ENCODE measurements around the gene TCEANC2.

TCEANC2 gene

GRCh38 chr1:54095546-54096226 is 42.3 kb downstream of the TCEANC2 start:
- H3K27ac ChIP-seq: peak overlapping the region; percentile 30
- H3K9me3 ChIP-seq: no peaks in the 10 kb centered on the region
- no peaks in the 10 kb centered on the region for H3K27me3 ChIP-seq
- TF ChIP-seq, protein P1, sequence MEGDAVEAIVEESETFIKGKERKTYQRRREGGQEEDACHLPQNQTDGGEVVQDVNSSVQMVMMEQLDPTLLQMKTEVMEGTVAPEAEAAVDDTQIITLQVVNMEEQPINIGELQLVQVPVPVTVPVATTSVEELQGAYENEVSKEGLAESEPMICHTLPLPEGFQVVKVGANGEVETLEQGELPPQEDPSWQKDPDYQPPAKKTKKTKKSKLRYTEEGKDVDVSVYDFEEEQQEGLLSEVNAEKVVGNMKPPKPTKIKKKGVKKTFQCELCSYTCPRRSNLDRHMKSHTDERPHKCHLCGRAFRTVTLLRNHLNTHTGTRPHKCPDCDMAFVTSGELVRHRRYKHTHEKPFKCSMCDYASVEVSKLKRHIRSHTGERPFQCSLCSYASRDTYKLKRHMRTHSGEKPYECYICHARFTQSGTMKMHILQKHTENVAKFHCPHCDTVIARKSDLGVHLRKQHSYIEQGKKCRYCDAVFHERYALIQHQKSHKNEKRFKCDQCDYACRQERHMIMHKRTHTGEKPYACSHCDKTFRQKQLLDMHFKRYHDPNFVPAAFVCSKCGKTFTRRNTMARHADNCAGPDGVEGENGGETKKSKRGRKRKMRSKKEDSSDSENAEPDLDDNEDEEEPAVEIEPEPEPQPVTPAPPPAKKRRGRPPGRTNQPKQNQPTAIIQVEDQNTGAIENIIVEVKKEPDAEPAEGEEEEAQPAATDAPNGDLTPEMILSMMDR (IDR thresholded peaks at IDR 0.05): no peak
- H3K36me3 ChIP-seq: peaks cover 25% of the 10 kb centered on the region
- peaks cover 16 to 32% of the 10 kb centered on the region in 2 experiments for H3K4me1 ChIP-seq (ENCODE audit: control insufficient read depth in 1 of 2, insufficient read depth in 1 of 2, low read depth in 1 of 2, low read length in 1 of 2)
- H3K4me3 ChIP-seq (ENCODE audit: low read depth in 1 of 2, low read length in 1 of 2): no peak overlapping the region

- Histone ChIP-seq H3K9me3 (no peaks in the 10 kb centered on the region), H3K27ac (peak overlapping the region; percentile 30), H3K36me3 (peaks cover 27% of the 10 kb centered on the region), H3K4me1 (ENCODE audit: control insufficient read depth in 1 of 2, insufficient read depth in 1 of 2, low read depth in 1 of 2, low read length in 1 of 2) (peaks cover 15 to 28% of the 10 kb centered on the region in 2 experiments), H3K4me3 (ENCODE audit: low read depth in 1 of 2, low read length in 1 of 2) (no peak overlapping the region), H3K27me3 (no peaks in the 10 kb centered on the region)
- TF ChIP-seq, protein P1 (IDR thresholded peaks at IDR 0.05): no peak
These were observed 42.9 kb downstream of the TCEANC2 start for GRCh38 chr1:54096227-54096876.

- H3K27ac ChIP-seq: no peak overlapping the region
- H3K9me3 ChIP-seq: no peaks in the 10 kb centered on the region
- H3K27me3 ChIP-seq: no peaks in the 10 kb centered on the region
- H3K4me1 ChIP-seq (ENCODE audit: control insufficient read depth in 1 of 2, insufficient read depth in 1 of 2, low read depth in 1 of 2, low read length in 1 of 2): peaks cover 10 to 23% of the 10 kb centered on the region in 2 experiments
- TF ChIP-seq, protein P1 (IDR thresholded peaks at IDR 0.05): no peak
- H3K36me3 ChIP-seq: peaks cover 32% of the 10 kb centered on the region
- H3K4me3 ChIP-seq (ENCODE audit: low read depth in 1 of 2, low read length in 1 of 2): no peak overlapping the region
These were observed 43.5 kb downstream of the TCEANC2 start for GRCh38 chr1:54096877-54097240.

DNA sequence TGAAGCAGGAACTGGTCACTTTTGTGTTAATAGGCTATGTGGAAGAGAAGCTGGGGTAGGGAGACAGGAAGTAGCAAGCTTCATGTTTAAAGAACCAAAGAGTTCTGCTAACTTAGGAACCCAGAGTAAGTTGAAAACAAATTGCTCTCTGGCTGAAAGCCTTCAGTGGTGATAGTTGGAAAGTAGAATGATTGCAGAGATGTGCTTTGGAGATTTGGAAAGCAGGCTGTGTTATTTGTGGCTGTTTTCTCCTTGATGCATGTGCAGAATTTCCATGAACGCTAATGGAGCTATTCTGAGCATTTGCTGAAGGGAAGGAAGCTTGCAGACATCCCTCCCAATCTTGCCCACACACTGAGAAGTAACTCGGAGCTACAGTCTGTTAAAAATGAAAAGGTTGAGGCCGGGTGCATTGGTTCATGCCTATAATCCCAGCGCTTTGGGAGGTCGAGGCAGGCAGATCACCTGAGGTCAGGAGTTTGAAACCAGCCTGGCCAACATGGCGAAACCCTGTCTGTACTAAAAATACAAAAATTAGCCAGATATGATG is 45.7 kb downstream of the TCEANC2 start:
- H3K27ac ChIP-seq: no peak overlapping the region
- H3K9me3 ChIP-seq: no peaks in the 10 kb centered on the region
- peaks cover 43% of the 10 kb centered on the region for H3K36me3 ChIP-seq
- H3K4me3 ChIP-seq (ENCODE audit: low read depth in 1 of 2, low read length in 1 of 2): no peak overlapping the region
- H3K27me3 ChIP-seq: no peaks in the 10 kb centered on the region
- H3K4me1 ChIP-seq (ENCODE audit: control insufficient read depth in 1 of 2, insufficient read depth in 1 of 2, low read depth in 1 of 2, low read length in 1 of 2): peaks cover 10 to 22% of the 10 kb centered on the region in 2 experiments
- TF ChIP-seq, protein P1 (IDR thresholded peaks at IDR 0.05): no peak

- H3K9me3 ChIP-seq: no peaks in the 10 kb centered on the region
- TF ChIP-seq, protein P1 (IDR thresholded peaks at IDR 0.05): no peak
- no peak overlapping the region for H3K4me3 ChIP-seq (ENCODE audit: low read depth in 1 of 2, low read length in 1 of 2)
- no peaks in the 10 kb centered on the region for H3K27me3 ChIP-seq
- H3K27ac ChIP-seq: no peak overlapping the region
- H3K36me3 ChIP-seq: peaks cover 46% of the 10 kb centered on the region
- peaks cover 7 to 19% of the 10 kb centered on the region in 2 experiments for H3K4me1 ChIP-seq (ENCODE audit: control insufficient read depth in 1 of 2, insufficient read depth in 1 of 2, low read depth in 1 of 2, low read length in 1 of 2)
These were observed 47.1 kb downstream of the TCEANC2 start for GRCh38 chr1:54100500-54100899.
